Measurements from ENCODE around the gene KIAA0319L. TPM values are rescaled to one million over a fixed set of nuclear protein-coding genes. Genes with fewer than 3 reads are reported as not detected.
A peak's percentile ranks its signal among the peaks of the same experiment; 100 is the strongest.

Gene KIAA0319L
- total RNA-seq, 1 experiment from 2014 or later = 70.0 TPM

GRCh38 chr1:35588197-35588910 lies 31.2 kb upstream of the KIAA0319L start:
- H3K4me1 Mint-ChIP-seq = peaks cover 10% of the 10 kb centered on the region; the same call in 1 of the 2 replicates
- no peaks in the 10 kb centered on the region for H3K36me3 Mint-ChIP-seq
- ChIA-PET POLR2A (interaction anchor here (0.6 kb wide), 1 partner anchor 20 kb away, joined by 3 read pairs; no protein-coding TSS in a partner anchor), CTCF (interaction anchor here (0.5 kb wide), 1 partner anchor 295 kb away, joined by 3 read pairs; the partner anchor contains the start of gene AGO1)
- no peak for TF ChIP-seq IRF2 (CRISPR knock-in tag; IDR thresholded peaks at IDR 0.05; ENCODE audit: borderline replicate concordance, low read depth)
- no peak for TF ChIP-seq ZSCAN18 (CRISPR knock-in tag; IDR thresholded peaks at IDR 0.05)
- no peak for TF ChIP-seq ZNF512 (CRISPR knock-in tag; IDR thresholded peaks at IDR 0.05; ENCODE audit: borderline replicate concordance)
- no peak for TF ChIP-seq ATF6 (CRISPR knock-in tag; IDR thresholded peaks at IDR 0.05)
- TF ChIP-seq ZNF121 (CRISPR knock-in tag; IDR thresholded peaks at IDR 0.05) = no peak
- no peak for TF ChIP-seq ZNF219 (CRISPR knock-in tag; IDR thresholded peaks at IDR 0.05; ENCODE audit: borderline replicate concordance)
- no peak for TF ChIP-seq ZNF281 (CRISPR knock-in tag; IDR thresholded peaks at IDR 0.05)
- no peak for TF ChIP-seq EMX1 (CRISPR knock-in tag; IDR thresholded peaks at IDR 0.05)
- no peaks in the 10 kb centered on the region for H3K27me3 Mint-ChIP-seq (ENCODE audit: low read depth)
- no peaks in the 10 kb centered on the region for H3K9me3 Mint-ChIP-seq
- H3K27ac Mint-ChIP-seq = no peak overlapping the region; the same call in 1 of the 2 replicates
- peak; percentile 27 for ATAC-seq
- H3K4me3 Mint-ChIP-seq = no peak overlapping the region
- no peak for DNase-seq (ENCODE audit: low spot score)

- Mint-ChIP-seq H3K27ac (no peak overlapping the region), H3K9me3 (no peaks in the 10 kb centered on the region), H3K36me3 (no peaks in the 10 kb centered on the region), H3K27me3 (ENCODE audit: low read depth) (no peaks in the 10 kb centered on the region; the same call in 1 of the 2 replicates), H3K4me3 (no peak overlapping the region), H3K4me1 (peaks cover 10% of the 10 kb centered on the region; the same call in 1 of the 2 replicates)
- no peak for DNase-seq (ENCODE audit: low spot score)
- ChIA-PET POLR2A (interaction anchor here (0.6 kb wide), 1 partner anchor 19 kb away, joined by 3 read pairs; no protein-coding TSS in a partner anchor), CTCF (no interaction called here)
- ATAC-seq = no peak
- TF ChIP-seq CBFB (CRISPR knock-in tag; IDR thresholded peaks at IDR 0.05; ENCODE audit: low read depth) = no peak
- TF ChIP-seq ATF2 (CRISPR knock-in tag; IDR thresholded peaks at IDR 0.05; ENCODE audit: borderline replicate concordance, low read depth) = no peak
- TF ChIP-seq SOX15 (CRISPR knock-in tag; IDR thresholded peaks at IDR 0.05) = no peak
- no peak for TF ChIP-seq ZSCAN18 (CRISPR knock-in tag; IDR thresholded peaks at IDR 0.05)
- no peak for TF ChIP-seq TEAD1 (CRISPR knock-in tag; IDR thresholded peaks at IDR 0.05)
- no peak for TF ChIP-seq IRF2 (CRISPR knock-in tag; IDR thresholded peaks at IDR 0.05; ENCODE audit: borderline replicate concordance, low read depth)
- no peak for TF ChIP-seq NR3C1 (CRISPR knock-in tag; conservative IDR thresholded peaks at IDR 0.05; ENCODE audit: low read depth)
- TF ChIP-seq NR1H2 (CRISPR knock-in tag; IDR thresholded peaks at IDR 0.05) = no peak
- TF ChIP-seq CTCF (IDR thresholded peaks at IDR 0.05) = no peak
- TF ChIP-seq, protein P1, sequence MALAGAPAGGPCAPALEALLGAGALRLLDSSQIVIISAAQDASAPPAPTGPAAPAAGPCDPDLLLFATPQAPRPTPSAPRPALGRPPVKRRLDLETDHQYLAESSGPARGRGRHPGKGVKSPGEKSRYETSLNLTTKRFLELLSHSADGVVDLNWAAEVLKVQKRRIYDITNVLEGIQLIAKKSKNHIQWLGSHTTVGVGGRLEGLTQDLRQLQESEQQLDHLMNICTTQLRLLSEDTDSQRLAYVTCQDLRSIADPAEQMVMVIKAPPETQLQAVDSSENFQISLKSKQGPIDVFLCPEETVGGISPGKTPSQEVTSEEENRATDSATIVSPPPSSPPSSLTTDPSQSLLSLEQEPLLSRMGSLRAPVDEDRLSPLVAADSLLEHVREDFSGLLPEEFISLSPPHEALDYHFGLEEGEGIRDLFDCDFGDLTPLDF (CRISPR knock-in tag; IDR thresholded peaks at IDR 0.05) = no peak
- TF ChIP-seq, protein P2, sequence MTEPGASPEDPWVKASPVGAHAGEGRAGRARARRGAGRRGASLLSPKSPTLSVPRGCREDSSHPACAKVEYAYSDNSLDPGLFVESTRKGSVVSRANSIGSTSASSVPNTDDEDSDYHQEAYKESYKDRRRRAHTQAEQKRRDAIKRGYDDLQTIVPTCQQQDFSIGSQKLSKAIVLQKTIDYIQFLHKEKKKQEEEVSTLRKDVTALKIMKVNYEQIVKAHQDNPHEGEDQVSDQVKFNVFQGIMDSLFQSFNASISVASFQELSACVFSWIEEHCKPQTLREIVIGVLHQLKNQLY (CRISPR knock-in tag; IDR thresholded peaks at IDR 0.05) = no peak
- TF ChIP-seq HMGA2 (CRISPR knock-in tag; IDR thresholded peaks at IDR 0.05) = no peak
Observed at GRCh38 chr1:35587736-35588135, 30.5 kb upstream of the KIAA0319L start.
